PC-3 (cell line): ENCODE measurements around the gene MAP3K5. TPM values are rescaled to one million over a fixed set of nuclear protein-coding genes. Genes with fewer than 3 reads are reported as not detected.

Experiments used
- ATAC-seq: fragments of 200-7000 bp; cut with Tn5 transposase; 2 replicates; pipeline ENCODE4 v1.9.1; 2020; ENCODE audit warnings: mild to moderate bottlenecking, moderate library complexity
- BruUV-seq: library from RNA; stranded (reverse); fragments of 400-500 nt; replicated peaks from 2 replicates; lab custom pipeline; 2021; lab: Mats Ljungman, UMichigan
- CTCF ChIA-PET: fragments of 300-600 bp; sonication (Branson Sonifier 250); formaldehyde crosslinking; loops from one replicate; lab custom pipeline; 2022; ENCODE audit warnings: antibody characterized with exemption; lab: Charles Lee
- POLR2A ChIA-PET: fragments of 300-600 bp; sonication (Branson Sonifier 250); formaldehyde crosslinking; loops from one replicate; lab custom pipeline; 2022; ENCODE audit warnings: antibody characterized with exemption; ENCODE audit not compliant: unreplicated experiment; lab: Charles Lee
- DNase-seq: peaks from one replicate; pipeline ENCODE4 v3.0.0-alpha.2; 2015
- H2AFZ ChIP-seq: fragments of 300-600 bp; sonication (generic); 2 replicates; pipeline ENCODE4 v1.6.0; 2016; ENCODE audit warnings: antibody characterized with exemption, low read length
- H3F3A ChIP-seq: fragments of 300-600 bp; sonication (generic); one replicate; pipeline ENCODE4 v1.6.0; 2017; ENCODE audit warnings: antibody characterized with exemption, low read length, control low read depth, mild to moderate bottlenecking; ENCODE audit not compliant: unreplicated experiment
- H3K27ac ChIP-seq: fragments of 300-600 bp; sonication (generic); 2 replicates; pipeline ENCODE4 v1.5.1; 2016; ENCODE audit warnings: mild to moderate bottlenecking, low read length
- H3K27me3 ChIP-seq: fragments of 300-600 bp; sonication (generic); 2 replicates; pipeline ENCODE4 v1.6.1; 2016; ENCODE audit warnings: low read length, mixed read lengths
- H3K36me3 ChIP-seq: fragments of 300-600 bp; sonication (generic); 2 replicates; pipeline ENCODE4 v1.6.1; 2016; ENCODE audit warnings: low read depth, mixed run types, low read length, mixed read lengths
- H3K4me1 ChIP-seq: fragments of 300-600 bp; sonication (generic); 2 replicates; pipeline ENCODE4 v1.5.1; 2016; ENCODE audit warnings: low read length; ENCODE audit not compliant: insufficient read depth
- H3K4me2 ChIP-seq: fragments of 300-600 bp; sonication (generic); 2 replicates; pipeline ENCODE4 v1.6.0; 2016; ENCODE audit warnings: low read length
- H3K4me3 ChIP-seq: fragments of 300-600 bp; sonication (generic); 2 replicates; pipeline ENCODE4 v1.5.1; 2016; ENCODE audit warnings: mild to moderate bottlenecking, low read length, mixed read lengths
- H3K79me2 ChIP-seq: fragments of 300-600 bp; sonication (generic); 2 replicates; pipeline ENCODE4 v1.6.1; 2017; ENCODE audit warnings: low read length, mixed read lengths
- H3K9ac ChIP-seq: fragments of 300-600 bp; sonication (generic); 2 replicates; pipeline ENCODE4 v1.6.0; 2016; ENCODE audit warnings: mild to moderate bottlenecking, low read length
- H3K9me2 ChIP-seq: fragments of 300-600 bp; sonication (generic); replicated peaks from 2 replicates; pipeline ENCODE4 v1.6.1; 2016; ENCODE audit warnings: mixed run types, low read length, mixed read lengths
- H3K9me3 ChIP-seq: fragments of 300-600 bp; sonication (generic); 2 replicates; pipeline ENCODE4 v1.6.1; 2016; ENCODE audit warnings: low read length, mixed read lengths
- H4K20me1 ChIP-seq: fragments of 300-600 bp; sonication (generic); 2 replicates; pipeline ENCODE4 v1.6.1; 2016; ENCODE audit warnings: low read length, mixed read lengths
- CTCF ChIP-seq: fragments of 300-600 bp; sonication (generic); conservative IDR thresholded peaks from 2 replicates; pipeline ENCODE4 v1.5.1; 2017; ENCODE audit warnings: antibody characterized with exemption, low read depth, mild to moderate bottlenecking, low read length
- EZH2 ChIP-seq: fragments of 300-600 bp; sonication (generic); IDR thresholded peaks from one replicate; pipeline ENCODE4 v1.6.1; 2017; ENCODE audit warnings: antibody characterized with exemption, mild to moderate bottlenecking, low read length; ENCODE audit not compliant: unreplicated experiment
- EZH2phosphoT487 ChIP-seq: fragments of 300-600 bp; sonication (generic); IDR thresholded peaks from 2 replicates; pipeline ENCODE4 v1.6.1; 2018; ENCODE audit warnings: mild to moderate bottlenecking, antibody characterized with exemption, low read length, borderline replicate concordance
- intact Hi-C: fragments of 100-400 bp; cut with micrococcal nuclease; formaldehyde crosslinking; loops from 2 replicates; pipeline ENCODE4 v1.9.0; 2023
- total RNA-seq: library from RNA; depleted of rRNA; stranded (reverse); fragments of >200 nt; gene quantifications from 2 replicates; pipeline ENCODE4 v1.2.3, GENCODE V29; 2014

Gene MAP3K5
- total RNA-seq, 1 experiment from 2014 or later = 4.3 TPM

- Histone ChIP-seq H3K4me2 (peak overlapping the region; percentile 11; the same call in 1 of the 2 replicates), H3K4me1 (peaks cover 28% of the 10 kb centered on the region), H2AFZ (no peak overlapping the region), H3F3A (no peaks in the 10 kb centered on the region), H3K9me3 (no peaks in the 10 kb centered on the region), H3K79me2 (peaks cover 53% of the 10 kb centered on the region), H3K9ac (peak overlapping the region; percentile 28), H3K4me3 (no peak overlapping the region), H3K9me2 (no peaks in the 10 kb centered on the region), H4K20me1 (peaks cover 4% of the 10 kb centered on the region; the same call in 1 of the 2 replicates), H3K27me3 (no peaks in the 10 kb centered on the region), H3K27ac (peak overlapping the region; percentile 74), H3K36me3 (no peaks in the 10 kb centered on the region)
- ChIA-PET CTCF (no interaction called here), POLR2A (no interaction called here)
- no peak for DNase-seq
- intact Hi-C loops = no loop called here
- TF ChIP-seq CTCF = no peak
- TF ChIP-seq EZH2phosphoT487 = no peak
- TF ChIP-seq EZH2 = no peak
- BruUV-seq = no TSS peak
- peak; percentile 37 for ATAC-seq
These were observed 267.3 kb downstream of the MAP3K5 start for GRCh38 chr6:136524936-136525413.

GRCh38 chr6:136524339-136524935 is 267.8 kb downstream of the MAP3K5 start:
- H3K79me2 ChIP-seq = peaks cover 53% of the 10 kb centered on the region
- intact Hi-C loops = no loop called here
- ChIA-PET POLR2A (no interaction called here), CTCF (no interaction called here)
- H3K4me2 ChIP-seq = peak overlapping the region; percentile 12; the same call in 1 of the 2 replicates
- peak overlapping the region; percentile 74 for H3K27ac ChIP-seq
- no peak overlapping the region for H3K4me3 ChIP-seq
- H3F3A ChIP-seq = no peaks in the 10 kb centered on the region
- TF ChIP-seq EZH2 (no peak), CTCF (no peak), EZH2phosphoT487 (no peak)
- peak overlapping the region; percentile 28 for H3K9ac ChIP-seq
- BruUV-seq = no TSS peak
- H3K27me3 ChIP-seq = no peaks in the 10 kb centered on the region
- no peak overlapping the region for H2AFZ ChIP-seq
- ATAC-seq (peak; percentile 70), DNase-seq (no peak)
- H4K20me1 ChIP-seq = peaks cover 4% of the 10 kb centered on the region; the same call in 1 of the 2 replicates
- H3K9me2 ChIP-seq = no peaks in the 10 kb centered on the region
- no peaks in the 10 kb centered on the region for H3K9me3 ChIP-seq
- H3K36me3 ChIP-seq = no peaks in the 10 kb centered on the region
- H3K4me1 ChIP-seq = peaks cover 28% of the 10 kb centered on the region

- no peak overlapping the region for H3K9ac ChIP-seq
- no peak overlapping the region for H2AFZ ChIP-seq
- CTCF ChIA-PET = no interaction called here
- no TSS peak for BruUV-seq
- H3F3A ChIP-seq = no peaks in the 10 kb centered on the region
- POLR2A ChIA-PET = no interaction called here
- H3K36me3 ChIP-seq = no peaks in the 10 kb centered on the region
- DNase-seq (no peak), ATAC-seq (no peak)
- intact Hi-C loops = no loop called here
- no peak overlapping the region for H3K27ac ChIP-seq
- H3K9me2 ChIP-seq = no peaks in the 10 kb centered on the region
- no peak for TF ChIP-seq CTCF
- no peak for TF ChIP-seq EZH2phosphoT487
- TF ChIP-seq EZH2 = no peak
- H3K4me3 ChIP-seq = no peak overlapping the region
- H4K20me1 ChIP-seq = peaks cover 4% of the 10 kb centered on the region; the same call in 1 of the 2 replicates
- H3K9me3 ChIP-seq = no peaks in the 10 kb centered on the region
- H3K79me2 ChIP-seq = peaks cover 51% of the 10 kb centered on the region
- no peaks in the 10 kb centered on the region for H3K27me3 ChIP-seq
- no peak overlapping the region for H3K4me2 ChIP-seq
- peaks cover 23% of the 10 kb centered on the region for H3K4me1 ChIP-seq
These were observed 269.1 kb downstream of the MAP3K5 start for GRCh38 chr6:136523196-136523595.
